HCT116 (cell line): Measurements from ENCODE around the gene ATF5. TPM values are rescaled to one million over a fixed set of nuclear protein-coding genes. Genes with fewer than 3 reads are reported as not detected.

Experiments used
- CBX3 ChIP-seq: IDR thresholded peaks from 2 replicates; pipeline ENCODE4 v1.6.1; 2012; ENCODE audit warnings: low read depth
- EZH2 ChIP-seq: fragments of 200-600 bp; sonication (generic); IDR thresholded peaks from 2 replicates; pipeline ENCODE4 v1.6.1; 2017; ENCODE audit warnings: antibody characterized with exemption, mixed run types
- EZH2phosphoT487 ChIP-seq: fragments of 200-600 bp; IDR thresholded peaks from 2 replicates; pipeline ENCODE4 v1.6.1; 2018; ENCODE audit warnings: antibody characterized with exemption, borderline replicate concordance
- JUND ChIP-seq: IDR thresholded peaks from 2 replicates; pipeline ENCODE4 v1.6.1; 2012
- POLR2A ChIP-seq: IDR thresholded peaks from 2 replicates; pipeline ENCODE4 v1.7.0; 2011; ENCODE audit warnings: borderline replicate concordance; ENCODE audit not compliant: insufficient read depth, insufficient read length; ENCODE audit errors: extremely low read depth
- SRF ChIP-seq: IDR thresholded peaks from 2 replicates; pipeline ENCODE4 v1.6.1; 2012; ENCODE audit warnings: low read depth
- total RNA-seq: library from RNA; stranded (reverse); gene quantifications from one replicate; pipeline ENCODE4 v1.2.1, GENCODE V29; 2021; ENCODE audit not compliant: unreplicated experiment
- TF ChIP-seq, protein P1 (sequence below): IDR thresholded peaks from 2 replicates; pipeline ENCODE4 v1.6.1; 2011; ENCODE audit warnings: mild to moderate bottlenecking, low read length, moderate library complexity; ENCODE audit not compliant: insufficient replicate concordance; ENCODE audit errors: extremely low read depth
- TF ChIP-seq, protein P2 (sequence below): IDR thresholded peaks from 2 replicates; pipeline ENCODE4 v1.6.1; 2012
- TF ChIP-seq, protein P3 (sequence below): IDR thresholded peaks from 2 replicates; pipeline ENCODE4 v1.6.1; 2012; ENCODE audit warnings: low read depth

ATF5 gene
- total RNA-seq, 1 experiment from 2014 or later = 28.2 TPM

GRCh38 chr19:49906879-49907564 is 22.0 kb upstream of the ATF5 start (continued):
- TF ChIP-seq, protein P1, sequence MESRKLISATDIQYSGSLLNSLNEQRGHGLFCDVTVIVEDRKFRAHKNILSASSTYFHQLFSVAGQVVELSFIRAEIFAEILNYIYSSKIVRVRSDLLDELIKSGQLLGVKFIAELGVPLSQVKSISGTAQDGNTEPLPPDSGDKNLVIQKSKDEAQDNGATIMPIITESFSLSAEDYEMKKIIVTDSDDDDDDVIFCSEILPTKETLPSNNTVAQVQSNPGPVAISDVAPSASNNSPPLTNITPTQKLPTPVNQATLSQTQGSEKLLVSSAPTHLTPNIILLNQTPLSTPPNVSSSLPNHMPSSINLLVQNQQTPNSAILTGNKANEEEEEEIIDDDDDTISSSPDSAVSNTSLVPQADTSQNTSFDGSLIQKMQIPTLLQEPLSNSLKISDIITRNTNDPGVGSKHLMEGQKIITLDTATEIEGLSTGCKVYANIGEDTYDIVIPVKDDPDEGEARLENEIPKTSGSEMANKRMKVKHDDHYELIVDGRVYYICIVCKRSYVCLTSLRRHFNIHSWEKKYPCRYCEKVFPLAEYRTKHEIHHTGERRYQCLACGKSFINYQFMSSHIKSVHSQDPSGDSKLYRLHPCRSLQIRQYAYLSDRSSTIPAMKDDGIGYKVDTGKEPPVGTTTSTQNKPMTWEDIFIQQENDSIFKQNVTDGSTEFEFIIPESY = no peak
- TF ChIP-seq POLR2A (no peak), EZH2 (no peak), EZH2phosphoT487 (no peak), SRF (no peak), JUND (no peak), CBX3 (no peak)
- TF ChIP-seq, protein P2, sequence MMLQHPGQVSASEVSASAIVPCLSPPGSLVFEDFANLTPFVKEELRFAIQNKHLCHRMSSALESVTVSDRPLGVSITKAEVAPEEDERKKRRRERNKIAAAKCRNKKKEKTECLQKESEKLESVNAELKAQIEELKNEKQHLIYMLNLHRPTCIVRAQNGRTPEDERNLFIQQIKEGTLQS = no peak
- TF ChIP-seq, protein P3, sequence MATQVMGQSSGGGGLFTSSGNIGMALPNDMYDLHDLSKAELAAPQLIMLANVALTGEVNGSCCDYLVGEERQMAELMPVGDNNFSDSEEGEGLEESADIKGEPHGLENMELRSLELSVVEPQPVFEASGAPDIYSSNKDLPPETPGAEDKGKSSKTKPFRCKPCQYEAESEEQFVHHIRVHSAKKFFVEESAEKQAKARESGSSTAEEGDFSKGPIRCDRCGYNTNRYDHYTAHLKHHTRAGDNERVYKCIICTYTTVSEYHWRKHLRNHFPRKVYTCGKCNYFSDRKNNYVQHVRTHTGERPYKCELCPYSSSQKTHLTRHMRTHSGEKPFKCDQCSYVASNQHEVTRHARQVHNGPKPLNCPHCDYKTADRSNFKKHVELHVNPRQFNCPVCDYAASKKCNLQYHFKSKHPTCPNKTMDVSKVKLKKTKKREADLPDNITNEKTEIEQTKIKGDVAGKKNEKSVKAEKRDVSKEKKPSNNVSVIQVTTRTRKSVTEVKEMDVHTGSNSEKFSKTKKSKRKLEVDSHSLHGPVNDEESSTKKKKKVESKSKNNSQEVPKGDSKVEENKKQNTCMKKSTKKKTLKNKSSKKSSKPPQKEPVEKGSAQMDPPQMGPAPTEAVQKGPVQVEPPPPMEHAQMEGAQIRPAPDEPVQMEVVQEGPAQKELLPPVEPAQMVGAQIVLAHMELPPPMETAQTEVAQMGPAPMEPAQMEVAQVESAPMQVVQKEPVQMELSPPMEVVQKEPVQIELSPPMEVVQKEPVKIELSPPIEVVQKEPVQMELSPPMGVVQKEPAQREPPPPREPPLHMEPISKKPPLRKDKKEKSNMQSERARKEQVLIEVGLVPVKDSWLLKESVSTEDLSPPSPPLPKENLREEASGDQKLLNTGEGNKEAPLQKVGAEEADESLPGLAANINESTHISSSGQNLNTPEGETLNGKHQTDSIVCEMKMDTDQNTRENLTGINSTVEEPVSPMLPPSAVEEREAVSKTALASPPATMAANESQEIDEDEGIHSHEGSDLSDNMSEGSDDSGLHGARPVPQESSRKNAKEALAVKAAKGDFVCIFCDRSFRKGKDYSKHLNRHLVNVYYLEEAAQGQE = no peak
